Measurements from ENCODE around the gene TMEM53. TPM values are rescaled to one million over a fixed set of nuclear protein-coding genes. Genes with fewer than 3 reads are reported as not detected.

TMEM53 gene
- total RNA-seq (2022) (10.9 and 13.3 TPM in 2 replicates), Bru-seq, nascent RNA (percentile 53 among the genes with signal in this experiment), BruChase-seq, experiment 1, labeled RNA remaining after a 6-hour chase (percentile 48 among the genes with signal in this experiment), BruChase-seq, experiment 2, labeled RNA remaining after a 2-hour chase (percentile 53 among the genes with signal in this experiment)
- long read RNA-seq, transcript TMEM53-204 (4 exons, 1,579 nt): minor isoform, 5 of 61 reads
- long read RNA-seq, transcript TMEM53-201 (3 exons, 890 nt): minor isoform, 8 of 61 reads
- long read RNA-seq, transcript TMEM53-202 (3 exons, 2,310 nt): major isoform, 18 of 61 reads
- long read RNA-seq, partial matches to known transcripts: 1 of 61 reads
- long read RNA-seq, other reads (novel, unspliced or antisense): 27 of 61 reads

GRCh38 chr1:44674113-44675000 lies at the start of gene TMEM53, which contains the start of gene ARMH1:
Gene TMEM53, minus strand, starts transcription at chr1:44674481. Its CDS starts 90 bp downstream, at chr1:44674391.
Gene ARMH1, plus strand, starts transcription at chr1:44674714. Its CDS starts 14,984 bp downstream, at chr1:44689698.
- no TSS peak for BruUV-seq (replicated peaks)
- H3K4me1 Mint-ChIP-seq (ENCODE audit: low read depth, unreplicated experiment): no peaks in the 10 kb centered on the region
- intact Hi-C loops (cut with micrococcal nuclease; ENCODE audit: unreplicated experiment): no loop called here
- TF ChIP-seq CTCF (IDR thresholded peaks at IDR 0.05; ENCODE audit: unreplicated experiment): no peak
- peak within 1 kb of the TSS; percentile 83 for H3K4me3 Mint-ChIP-seq (ENCODE audit: low read depth, unreplicated experiment)
- CTCF ChIA-PET: interaction anchor here (0.6 to 2.0 kb wide), 6 partner anchors 8 to 626 kb away, joined by 3 to 6 read pairs (median 3); no protein-coding TSS in a partner anchor
- H3K27me3 Mint-ChIP-seq (ENCODE audit: unreplicated experiment): no peaks in the 10 kb centered on the region
- H3K9me3 Mint-ChIP-seq (ENCODE audit: low read depth, unreplicated experiment): no peaks in the 10 kb centered on the region
- peak; percentile 99 for DNase-seq
- H3K27ac Mint-ChIP-seq (ENCODE audit: unreplicated experiment): peak within 1 kb of the TSS; percentile 95
- H3K36me3 Mint-ChIP-seq (ENCODE audit: insufficient read depth, unreplicated experiment): peaks cover 17% of the 10 kb centered on the region

- peaks cover 25% of the 10 kb centered on the region for H3K36me3 Mint-ChIP-seq (ENCODE audit: insufficient read depth, unreplicated experiment)
- peak overlapping the region; percentile 52 for H3K27ac Mint-ChIP-seq (ENCODE audit: unreplicated experiment)
- H3K4me3 Mint-ChIP-seq (ENCODE audit: low read depth, unreplicated experiment): no peak overlapping the region
- no peaks in the 10 kb centered on the region for H3K27me3 Mint-ChIP-seq (ENCODE audit: unreplicated experiment)
- CTCF ChIA-PET: no interaction called here
- DNase-seq: no peak
- H3K4me1 Mint-ChIP-seq (ENCODE audit: low read depth, unreplicated experiment): peaks cover 30% of the 10 kb centered on the region
- TF ChIP-seq CTCF (IDR thresholded peaks at IDR 0.05; ENCODE audit: unreplicated experiment): no peak
- no TSS peak for BruUV-seq (replicated peaks)
- intact Hi-C loops (cut with micrococcal nuclease; ENCODE audit: unreplicated experiment): no loop called here
- H3K9me3 Mint-ChIP-seq (ENCODE audit: low read depth, unreplicated experiment): no peaks in the 10 kb centered on the region
Measured at GRCh38 chr1:44723496-44724295, 49.4 kb upstream of the TMEM53 start.

GRCh38 chr1:44723064-44723463 lies 48.8 kb upstream of the TMEM53 start:
- no peak for TF ChIP-seq CTCF (IDR thresholded peaks at IDR 0.05; ENCODE audit: unreplicated experiment)
- BruUV-seq (replicated peaks): no TSS peak

More at GRCh38 chr1:44723064-44723463, 48.8 kb upstream of the TMEM53 start:
- peaks cover 25% of the 10 kb centered on the region for H3K36me3 Mint-ChIP-seq (ENCODE audit: insufficient read depth, unreplicated experiment)
- H3K4me1 Mint-ChIP-seq (ENCODE audit: low read depth, unreplicated experiment): peaks cover 29% of the 10 kb centered on the region
- no peaks in the 10 kb centered on the region for H3K9me3 Mint-ChIP-seq (ENCODE audit: low read depth, unreplicated experiment)
- peak overlapping the region; percentile 52 for H3K27ac Mint-ChIP-seq (ENCODE audit: unreplicated experiment)
- CTCF ChIA-PET: no interaction called here
- H3K27me3 Mint-ChIP-seq (ENCODE audit: unreplicated experiment): no peaks in the 10 kb centered on the region
- intact Hi-C loops (cut with micrococcal nuclease; ENCODE audit: unreplicated experiment): no loop called here
- H3K4me3 Mint-ChIP-seq (ENCODE audit: low read depth, unreplicated experiment): no peak overlapping the region
- no peak for DNase-seq

All from Calu3 (cell line).